Thyroid gland (tissue), 4 donors: Measurements from ENCODE around the gene IFTAP.

Experiments used
- POLR2A ChIP-seq, 2 donors: fragments of 450-650 bp; IDR thresholded peaks; one replicate each; pipeline ENCODE4 v1.6.1; 2017; ENCODE audit warnings: antibody characterized with exemption in 2 of 2, mild to moderate bottlenecking in 2 of 2, moderate library complexity in 1 of 2
- TF ChIP-seq, protein P1 (sequence below), 6 experiments: fragments of 200-600 bp in 3 of 6; fragments of 450-650 bp in 3 of 6; sonication (generic) in 3 of 6; IDR thresholded peaks; one replicate each; pipeline ENCODE4 v1.5.1; 2016 to 2019; ENCODE audit warnings: antibody characterized with exemption in 6 of 6, mild to moderate bottlenecking in 2 of 6, inconsistent platforms in 1 of 6, moderate library complexity in 1 of 6

- TF ChIP-seq, protein P1, sequence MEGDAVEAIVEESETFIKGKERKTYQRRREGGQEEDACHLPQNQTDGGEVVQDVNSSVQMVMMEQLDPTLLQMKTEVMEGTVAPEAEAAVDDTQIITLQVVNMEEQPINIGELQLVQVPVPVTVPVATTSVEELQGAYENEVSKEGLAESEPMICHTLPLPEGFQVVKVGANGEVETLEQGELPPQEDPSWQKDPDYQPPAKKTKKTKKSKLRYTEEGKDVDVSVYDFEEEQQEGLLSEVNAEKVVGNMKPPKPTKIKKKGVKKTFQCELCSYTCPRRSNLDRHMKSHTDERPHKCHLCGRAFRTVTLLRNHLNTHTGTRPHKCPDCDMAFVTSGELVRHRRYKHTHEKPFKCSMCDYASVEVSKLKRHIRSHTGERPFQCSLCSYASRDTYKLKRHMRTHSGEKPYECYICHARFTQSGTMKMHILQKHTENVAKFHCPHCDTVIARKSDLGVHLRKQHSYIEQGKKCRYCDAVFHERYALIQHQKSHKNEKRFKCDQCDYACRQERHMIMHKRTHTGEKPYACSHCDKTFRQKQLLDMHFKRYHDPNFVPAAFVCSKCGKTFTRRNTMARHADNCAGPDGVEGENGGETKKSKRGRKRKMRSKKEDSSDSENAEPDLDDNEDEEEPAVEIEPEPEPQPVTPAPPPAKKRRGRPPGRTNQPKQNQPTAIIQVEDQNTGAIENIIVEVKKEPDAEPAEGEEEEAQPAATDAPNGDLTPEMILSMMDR (IDR thresholded peaks at IDR 0.05): no peak
- TF ChIP-seq POLR2A (IDR thresholded peaks at IDR 0.05): no peak
These were observed 101.3 kb downstream of the IFTAP start for GRCh38 chr11:36695571-36695970.
